Renal pelvis (tissue), 4 donors: ENCODE data around the gene TESMIN. TPM values are rescaled to one million over a fixed set of nuclear protein-coding genes. Genes with fewer than 3 reads are reported as not detected.

Experiments used
- DNase-seq: peaks from one replicate; pipeline ENCODE4 v3.0.0-alpha.2; 2013
- polyA plus RNA-seq, 3 donors: library from polyadenylated mRNA; unstranded; fragments of 120-200 nt; gene quantifications; one replicate each; pipeline ENCODE4 v1.2.1, GENCODE V29; 2013; ENCODE audit not compliant: insufficient read length in 3 of 3

TESMIN gene
- polyA plus RNA-seq, 3 donors = 17.0 to 21.5 (median 21.3) TPM

- DNase-seq = no peak
Measured at GRCh38 chr11:68661697-68662603, 89.4 kb downstream of the TESMIN start.

DNA sequence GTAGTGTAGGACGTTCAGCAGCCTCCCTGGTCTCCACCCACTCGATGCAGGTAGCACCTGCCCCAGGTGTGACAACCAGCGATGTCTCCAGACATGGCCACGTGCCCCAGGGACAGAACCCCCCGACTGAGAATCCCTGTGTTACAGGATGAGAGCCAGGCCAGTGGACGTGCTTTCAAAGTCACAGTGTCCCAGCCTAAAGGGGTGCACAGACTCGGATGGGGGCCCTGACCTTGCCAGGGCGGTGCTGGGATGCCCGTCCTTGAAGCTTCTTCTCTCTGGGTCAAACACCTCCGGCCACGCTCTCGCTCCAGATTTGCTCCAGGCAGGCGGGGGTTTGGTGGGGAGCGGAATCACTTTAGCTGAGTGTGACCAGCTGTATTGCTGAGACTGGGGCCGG is 90.3 kb downstream of the TESMIN start:
- no peak for DNase-seq

DNA sequence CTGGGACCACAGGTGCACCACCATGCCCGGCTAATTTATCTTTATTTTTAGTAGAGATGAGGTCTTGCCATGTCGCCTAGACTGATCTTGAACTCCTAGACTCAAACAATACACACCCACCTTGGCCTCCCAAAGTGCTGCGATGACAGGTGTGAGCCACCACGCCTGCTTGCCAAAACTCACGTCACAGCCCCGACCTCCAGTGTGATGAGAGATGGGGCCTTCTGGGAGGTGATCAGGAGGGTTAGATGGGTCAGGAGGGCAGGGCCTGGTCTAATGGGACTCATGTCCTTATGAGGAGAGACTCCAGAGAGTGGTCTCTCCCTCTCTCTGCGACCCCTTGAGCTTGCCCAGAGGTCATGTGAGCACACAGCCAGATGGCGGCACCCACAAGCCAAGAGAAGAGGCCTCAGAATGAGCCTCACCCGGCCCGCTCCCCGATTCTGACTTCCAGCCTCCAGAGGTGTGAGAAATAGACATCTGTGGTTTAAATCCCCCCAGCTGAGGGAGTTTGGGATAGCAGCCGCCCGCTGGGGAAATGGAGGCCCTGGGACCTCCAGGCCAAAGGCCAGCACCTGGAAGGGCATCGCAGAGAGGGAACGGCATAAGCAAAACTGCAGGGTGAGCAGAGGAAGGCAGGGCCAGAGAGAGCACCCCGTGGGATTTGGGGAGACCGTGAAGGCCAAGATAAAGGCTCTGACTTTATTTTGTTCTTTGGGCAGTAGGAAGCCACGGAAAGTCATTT is 91.1 kb downstream of the TESMIN start:
- DNase-seq = no peak

DNA sequence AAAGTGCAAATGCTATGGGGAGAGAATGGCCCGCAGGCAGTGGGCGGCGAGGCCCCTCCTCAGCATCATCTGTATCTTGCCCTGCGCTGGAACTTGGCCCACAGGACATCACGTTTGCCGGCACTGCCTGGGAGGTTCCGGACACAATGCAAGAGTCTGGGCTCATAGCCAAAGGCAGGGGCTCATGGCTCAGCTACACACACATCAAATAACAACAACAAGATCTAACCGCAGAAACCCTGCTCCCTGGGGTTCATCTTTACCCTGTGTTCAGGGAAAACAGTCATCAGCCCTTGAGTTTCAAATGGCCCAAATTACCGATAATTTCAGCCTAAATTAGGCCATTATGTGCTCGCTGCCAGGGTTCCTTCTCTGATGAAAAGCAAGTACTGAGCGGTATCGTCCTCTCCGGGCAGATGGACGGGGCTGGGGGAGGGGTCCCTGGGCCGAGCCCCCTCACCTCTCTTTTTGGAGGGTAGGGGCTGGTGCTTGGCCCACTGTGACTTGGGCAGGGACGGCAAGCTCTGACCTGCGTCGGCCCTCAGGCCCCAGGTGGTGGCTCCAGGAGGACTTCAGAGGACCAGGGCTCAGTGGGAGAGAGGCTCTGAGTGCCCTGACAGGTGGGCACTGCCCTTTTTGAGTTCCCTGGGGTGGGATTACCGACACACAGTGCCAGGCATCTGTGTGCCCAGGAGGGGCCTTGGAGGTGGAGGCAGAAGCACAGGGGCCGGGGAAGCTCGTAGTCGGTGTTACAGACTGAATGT is 92.0 kb downstream of the TESMIN start:
- DNase-seq = peak; percentile 62

DNA sequence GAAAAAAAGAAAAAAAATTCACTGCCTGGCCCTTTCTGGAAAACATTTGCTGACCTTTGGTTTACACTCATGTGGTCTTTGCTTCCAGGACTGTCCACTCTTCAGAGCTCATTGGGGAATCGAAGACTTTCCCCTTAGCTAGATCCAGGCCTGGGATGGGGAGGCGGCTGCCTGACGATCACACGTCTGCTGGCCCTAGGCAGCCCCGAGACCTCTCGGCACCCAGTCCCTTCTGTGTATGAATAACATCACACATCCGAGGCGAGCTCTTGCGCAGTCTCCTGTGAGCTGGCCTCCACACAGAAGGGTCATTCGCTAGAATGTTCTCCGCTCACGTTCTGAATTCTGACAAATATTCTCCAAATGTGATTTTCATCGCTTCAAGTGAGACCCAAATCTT is 92.7 kb downstream of the TESMIN start:
- DNase-seq = no peak

DNA sequence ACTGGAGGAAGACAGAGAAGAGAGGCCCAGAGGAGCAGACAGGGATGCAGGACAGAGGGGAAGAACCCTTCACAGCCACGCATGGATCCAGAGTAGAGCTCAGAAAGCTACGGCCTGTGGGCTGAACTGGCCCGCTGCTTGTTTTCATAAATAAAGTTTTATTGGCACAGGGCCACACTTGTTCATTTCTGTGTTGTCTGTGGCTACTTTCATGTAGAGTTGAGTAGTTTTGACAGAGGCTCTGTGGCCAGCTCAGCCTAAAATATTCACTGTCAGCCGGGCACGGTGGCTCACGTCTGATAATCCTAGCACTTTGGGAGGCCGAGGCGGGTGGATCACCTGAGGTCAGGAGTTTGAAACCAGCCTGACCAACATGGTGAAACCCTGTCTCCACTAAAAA is 93.2 kb downstream of the TESMIN start:
- DNase-seq = no peak

Other genes with a start within 250 kb of the TESMIN start
- gene GAL, start 67.0 kb downstream of the TESMIN start, polyA plus RNA-seq = under 1 TPM in 2 of 3 donors, not detected in 1; 0.37 to 0.44 TPM
- gene CPT1A, start 90.4 kb upstream of the TESMIN start, polyA plus RNA-seq = 10 to 100 TPM; 30.8 to 35.6 (median 35.4) TPM
- 10 to 100 TPM; 76.6 to 86.9 (median 85.9) TPM for gene MRPL21, start 152.3 kb upstream of the TESMIN start, polyA plus RNA-seq
- 10 to 100 TPM; 14.6 to 22.5 (median 18.6) TPM for gene IGHMBP2, start 152.4 kb upstream of the TESMIN start, polyA plus RNA-seq
- not detected for gene MRGPRD, start 229.5 kb upstream of the TESMIN start, polyA plus RNA-seq